GM20000 (cell line): ENCODE measurements around the gene AHRR.
"Not testable (repeated sequence)": the region's sequence is repeated elsewhere in the genome, so short reads cannot be mapped to it uniquely, and the experiment has no call there.

Experiments
- DNase-seq: peaks from one replicate; pipeline ENCODE4 v3.0.0; 2012; ENCODE audit warnings: low spot score
- CTCF ChIP-seq: IDR thresholded peaks from 2 replicates; pipeline ENCODE4 v1.5.1; 2012; ENCODE audit warnings: mild to moderate bottlenecking, control low read depth; ENCODE audit errors: extremely low read depth, missing control alignments

The AHRR gene

DNA sequence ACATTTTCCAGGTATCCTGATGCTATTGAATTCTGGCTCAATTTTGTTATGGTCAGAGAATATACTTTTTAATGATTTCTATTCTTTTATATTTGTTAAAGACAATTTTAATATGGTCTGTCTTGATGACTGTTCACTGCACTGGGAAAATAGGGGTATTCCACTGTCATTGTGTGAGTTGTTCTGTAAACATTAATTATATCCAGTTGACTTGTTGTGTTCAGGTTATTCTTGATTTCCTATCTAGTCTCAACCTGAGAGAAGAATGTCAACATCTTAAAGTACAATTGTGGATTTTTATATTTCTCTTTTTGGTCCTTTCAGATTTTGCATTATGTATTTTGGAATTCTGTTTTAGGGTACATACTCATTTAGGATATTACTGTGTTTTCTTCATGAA, 61.6 kb downstream of the AHRR start:
- no peak for TF ChIP-seq CTCF
- no peak for DNase-seq

DNA sequence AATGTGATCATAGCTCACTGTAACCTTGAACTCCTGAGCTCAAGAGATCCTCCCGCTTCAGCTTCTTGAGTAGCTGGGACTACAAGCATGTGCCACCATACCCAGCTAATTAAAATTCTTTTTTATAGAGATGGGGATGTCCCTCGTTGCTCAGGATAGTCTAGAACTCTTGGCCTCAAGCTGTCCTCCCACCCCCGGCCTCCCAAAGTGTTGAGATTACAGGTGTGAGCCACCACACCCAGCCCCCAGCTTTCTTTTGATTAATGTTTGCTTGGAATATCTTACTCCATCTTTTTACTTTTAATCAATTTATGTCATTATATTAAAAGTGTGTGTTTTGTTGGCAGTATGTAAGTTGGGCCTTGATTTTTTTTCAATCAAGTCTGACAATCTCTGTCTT, 62.1 kb downstream of the AHRR start:
- no peak for DNase-seq

GRCh38 chr5:384576-384975, 63.1 kb downstream of the AHRR start:
- not testable (repeated sequence) for DNase-seq

More for the DNA sequence above, 62.1 kb downstream of the AHRR start:
- no peak for TF ChIP-seq CTCF

DNA sequence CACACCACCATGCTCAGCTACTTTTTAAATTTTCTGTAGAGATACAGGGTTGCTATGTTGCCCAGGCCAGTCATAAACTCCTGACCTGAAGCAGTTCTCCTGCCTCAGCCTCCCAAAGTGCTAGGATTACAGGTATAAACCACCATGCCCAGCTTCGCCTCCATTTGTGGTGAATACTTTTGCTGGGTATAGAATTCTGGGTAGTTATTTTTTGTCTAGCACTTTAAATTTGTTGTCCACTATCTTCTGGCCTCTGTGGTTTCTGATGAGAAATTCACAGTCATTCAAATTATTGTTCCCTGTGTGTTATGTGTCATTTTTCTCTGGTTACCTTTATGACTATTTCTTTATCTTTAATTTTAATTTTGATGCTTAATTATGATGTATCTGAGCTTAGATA, 63.8 kb downstream of the AHRR start:
- TF ChIP-seq CTCF: no peak
- no peak for DNase-seq

DNA sequence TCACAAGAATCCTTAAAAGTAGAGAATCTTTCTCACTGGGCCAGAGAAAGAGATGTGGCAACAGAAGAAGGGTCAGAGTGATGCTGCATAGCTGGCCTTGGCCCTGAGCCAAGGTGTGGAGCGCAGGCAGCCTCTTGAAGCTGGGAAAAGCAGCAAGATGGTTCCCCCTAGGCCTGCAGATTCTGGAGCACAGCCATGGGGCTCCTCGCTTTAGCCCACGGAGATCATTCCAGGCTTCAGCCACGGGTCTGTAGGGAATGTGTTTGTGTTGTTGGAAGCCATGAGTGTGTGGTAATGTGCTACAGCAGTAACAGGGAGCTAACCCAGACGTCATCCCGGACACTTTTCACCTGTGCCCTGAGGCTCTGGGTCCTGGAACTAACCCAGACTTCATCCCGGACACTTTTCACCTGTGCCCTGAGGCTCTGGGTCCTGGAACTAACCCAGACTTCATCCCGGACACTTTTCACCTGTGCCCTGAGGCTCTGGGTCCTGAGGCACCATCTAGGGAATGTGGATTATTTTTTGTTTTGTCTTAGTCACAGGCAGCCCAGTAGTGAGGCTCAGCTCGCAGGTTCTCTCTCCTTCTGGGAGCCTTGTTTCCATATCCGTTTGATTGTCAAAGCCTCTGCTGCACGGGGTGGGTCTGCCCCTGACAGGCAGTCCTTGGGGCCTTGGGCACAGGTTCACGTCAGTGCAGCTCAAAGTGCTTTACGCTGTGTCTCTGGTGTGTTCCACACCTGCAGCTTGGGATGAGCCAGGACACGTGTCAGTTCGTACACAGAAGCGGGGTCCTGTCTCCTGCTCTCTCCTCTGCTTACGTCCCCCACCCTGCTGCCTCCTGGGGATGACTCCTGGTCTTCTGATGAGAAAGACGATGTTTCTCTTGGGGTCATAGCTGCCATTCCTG, 65.2 kb downstream of the AHRR start:
- no peak for DNase-seq
- no peak for TF ChIP-seq CTCF

- DNase-seq: no peak
These were observed 66.2 kb downstream of the AHRR start for GRCh38 chr5:387491-388265.

More at GRCh38 chr5:387491-388265, 66.2 kb downstream of the AHRR start:
- TF ChIP-seq CTCF: no peak
